ENCODE results near the gene REEP1. TPM values are rescaled to one million over a fixed set of nuclear protein-coding genes. Genes with fewer than 3 reads are reported as not detected.

The REEP1 gene
- total and polyA plus RNA-seq, 2 of the 13 experiments (the other 11 are each of a cell fraction or from before 2014, with no cell fraction given) = 0.27 TPM; not detected in 1

DNA sequence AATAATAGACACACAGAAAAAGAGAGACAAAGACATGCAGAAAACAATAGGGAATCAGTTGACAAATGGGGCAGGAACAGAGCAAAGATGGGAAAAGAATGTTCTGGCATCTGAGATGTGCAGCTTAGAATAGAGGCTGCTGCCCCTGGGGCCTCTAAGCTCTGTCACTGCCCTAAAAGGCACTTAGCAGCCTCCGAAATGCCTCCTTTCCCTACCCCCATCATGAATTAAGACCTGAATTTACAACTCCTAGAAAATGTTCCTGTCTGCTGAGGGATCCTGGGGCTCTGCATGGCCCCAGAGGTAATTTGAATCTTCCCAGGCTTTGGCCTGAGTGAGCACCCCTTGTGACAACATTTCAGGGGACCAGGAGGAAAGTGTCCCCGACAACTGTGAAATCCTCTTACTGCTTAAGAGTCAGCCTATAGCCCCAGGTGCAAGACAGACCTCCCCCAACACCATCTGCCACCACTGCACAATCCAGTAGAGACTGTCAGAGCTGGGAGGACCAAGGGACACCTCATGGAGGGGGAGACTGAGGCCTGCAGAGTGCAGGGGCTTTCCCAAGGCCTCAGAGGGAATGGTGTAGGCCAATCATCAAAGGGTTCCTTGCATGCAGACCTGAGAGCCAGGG lies 113.4 kb downstream of the REEP1 start:
- Histone ChIP-seq H3K9me3 (ENCODE audit: low read length) (no peaks in the 10 kb centered on the region), H4K20me1 (ENCODE audit: insufficient read depth, low read length) (no peaks in the 10 kb centered on the region), H3K4me3 (replicated peaks in 1 of 3; ENCODE audit: insufficient read depth in 1 of 3, low read depth in 2 of 3, low read length in 3 of 3) (no peak overlapping the region), H3K79me2 (ENCODE audit: insufficient read depth, low read length) (no peaks in the 10 kb centered on the region), H3K36me3 (replicated peaks in 1 of 2; ENCODE audit: control insufficient read depth in 1 of 2, insufficient read depth in 2 of 2, low read length in 2 of 2) (no peaks in the 10 kb centered on the region), H3K4me2 (ENCODE audit: low read depth, low read length) (no peak overlapping the region), H2AFZ (ENCODE audit: low read length) (no peak overlapping the region), H3K27me3 (ENCODE audit: control insufficient read depth in 1 of 2, insufficient read depth in 2 of 2, low read length in 2 of 2) (peaks cover 4 to 18% of the 10 kb centered on the region in 2 experiments; a peak in 2 of 5 replicates), H3K9ac (ENCODE audit: insufficient read depth, low read depth, low read length) (no peak overlapping the region), H3K27ac (ENCODE audit: extremely low read length, insufficient read depth, low read length) (no peak overlapping the region), H3K4me1 (ENCODE audit: insufficient read depth, low read length) (peaks cover 30% of the 10 kb centered on the region)
- POLR2A ChIA-PET = no interaction called here
- BruUV-seq (replicated peaks) = no TSS peak
- FAIRE-seq (no peak), DNase-seq (ENCODE audit: low spot score) (no peak), ATAC-seq (no peak)
- 27% methylated on average over 2 of the region's 2 CpGs for WGBS (ENCODE audit: low lambda C conversion rate)
- in situ Hi-C loops (cut with HindIII; ENCODE audit: extremely low pct_ligation_motif_present, low pct_unique_long_range_greater_than_20kb) (loop anchor here (5.0 kb wide), 1 partner anchor 148 kb away; no protein-coding TSS in a partner anchor), intact Hi-C loops (cut with micrococcal nuclease; ENCODE audit: unreplicated experiment) (no loop called here)
- TF ChIP-seq ZNF773 (CRISPR knock-in tag; IDR thresholded peaks at IDR 0.05; ENCODE audit: borderline replicate concordance) = no peak
- TF ChIP-seq IKZF1 (IDR thresholded peaks at IDR 0.05) = no peak
- TF ChIP-seq JUND (CRISPR knock-in tag; IDR thresholded peaks at IDR 0.05) = no peak
- no peak for TF ChIP-seq AKAP8 (CRISPR knock-in tag; IDR thresholded peaks at IDR 0.05)
- TF ChIP-seq FOXK2 (IDR thresholded peaks at IDR 0.05) = no peak
- TF ChIP-seq SP4 (CRISPR knock-in tag; IDR thresholded peaks at IDR 0.05) = no peak
- TF ChIP-seq, protein P1, sequence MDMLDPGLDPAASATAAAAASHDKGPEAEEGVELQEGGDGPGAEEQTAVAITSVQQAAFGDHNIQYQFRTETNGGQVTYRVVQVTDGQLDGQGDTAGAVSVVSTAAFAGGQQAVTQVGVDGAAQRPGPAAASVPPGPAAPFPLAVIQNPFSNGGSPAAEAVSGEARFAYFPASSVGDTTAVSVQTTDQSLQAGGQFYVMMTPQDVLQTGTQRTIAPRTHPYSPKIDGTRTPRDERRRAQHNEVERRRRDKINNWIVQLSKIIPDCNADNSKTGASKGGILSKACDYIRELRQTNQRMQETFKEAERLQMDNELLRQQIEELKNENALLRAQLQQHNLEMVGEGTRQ (IDR thresholded peaks at IDR 0.05; ENCODE audit: low read depth, low read length) = no peak
- TF ChIP-seq, protein P1 (CRISPR knock-in tag; IDR thresholded peaks at IDR 0.05; ENCODE audit: borderline replicate concordance) = no peak
- TF ChIP-seq, protein P2, sequence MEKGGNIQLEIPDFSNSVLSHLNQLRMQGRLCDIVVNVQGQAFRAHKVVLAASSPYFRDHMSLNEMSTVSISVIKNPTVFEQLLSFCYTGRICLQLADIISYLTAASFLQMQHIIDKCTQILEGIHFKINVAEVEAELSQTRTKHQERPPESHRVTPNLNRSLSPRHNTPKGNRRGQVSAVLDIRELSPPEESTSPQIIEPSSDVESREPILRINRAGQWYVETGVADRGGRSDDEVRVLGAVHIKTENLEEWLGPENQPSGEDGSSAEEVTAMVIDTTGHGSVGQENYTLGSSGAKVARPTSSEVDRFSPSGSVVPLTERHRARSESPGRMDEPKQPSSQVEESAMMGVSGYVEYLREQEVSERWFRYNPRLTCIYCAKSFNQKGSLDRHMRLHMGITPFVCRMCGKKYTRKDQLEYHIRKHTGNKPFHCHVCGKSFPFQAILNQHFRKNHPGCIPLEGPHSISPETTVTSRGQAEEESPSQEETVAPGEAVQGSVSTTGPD (CRISPR knock-in tag; IDR thresholded peaks at IDR 0.05) = no peak
- TF ChIP-seq RFX1 (IDR thresholded peaks at IDR 0.05) = no peak
- TF ChIP-seq ZNF570 (CRISPR knock-in tag; IDR thresholded peaks at IDR 0.05; ENCODE audit: borderline replicate concordance) = no peak
- CTCF ChIA-PET (ENCODE audit: low intra/inter-chr PET ratio, low total read pairs) = no interaction called here
